Left lung (tissue), 10 donors: ENCODE results near the gene ENPP5. TPM values are rescaled to one million over a fixed set of nuclear protein-coding genes. Genes with fewer than 3 reads are reported as not detected.
A peak's percentile ranks its signal among the peaks of the same experiment; 100 is the strongest.

Experiments used
- ATAC-seq: fragments of 200-7000 bp; cut with Tn5 transposase; one replicate; pipeline ENCODE4 v1.9.1; 2020; ENCODE audit warnings: moderate library complexity
- DNase-seq, 4 donors: peaks; one replicate each; pipeline ENCODE4 v3.0.0-alpha.2; 2013 to 2020
- H3K27ac ChIP-seq, 2 donors: fragments of 200-600 bp; sonication (generic) in 1 of 2; one replicate each; pipeline versions ENCODE4 v1.5.0 to v1.8.0; 2020 to 2021
- H3K27me3 ChIP-seq, 2 donors: fragments of 200-600 bp; sonication (generic) in 1 of 2; one replicate each; pipeline versions ENCODE4 v1.5.0 to v1.8.0; 2020 to 2021
- H3K36me3 ChIP-seq, 2 donors: fragments of 200-600 bp; sonication (generic) in 1 of 2; one replicate each; pipeline versions ENCODE4 v1.5.0 to v1.8.0; 2020 to 2021
- H3K4me1 ChIP-seq, 2 donors: fragments of 200-600 bp; one replicate each; pipeline ENCODE4 v1.8.0; 2021
- H3K4me3 ChIP-seq, 2 donors: fragments of 200-600 bp; sonication (generic) in 1 of 2; one replicate each; pipeline versions ENCODE4 v1.5.0 to v1.8.0; 2020 to 2021; ENCODE audit warnings: mild to moderate bottlenecking in 1 of 2
- H3K9me3 ChIP-seq, 2 donors: fragments of 200-600 bp; sonication (generic) in 1 of 2; one replicate each; pipeline versions ENCODE4 v1.5.0 to v1.8.0; 2020 to 2021
- intact Hi-C, 2 donors: fragments of 100-400 bp; cut with DNase I; formaldehyde crosslinking; loops; one replicate each; pipeline versions ENCODE4 v1.11.2 to v1.14.2; 2022
- polyA plus RNA-seq, 6 donors: library from polyadenylated mRNA; unstranded; fragments of 120-200 nt; gene quantifications; one replicate each; pipeline ENCODE4 v1.2.1, GENCODE V29; 2013; ENCODE audit not compliant: insufficient read length in 6 of 6
- total RNA-seq, 2 donors: library from RNA; stranded (reverse); fragmentation: NEBNext Ultra II Directional; extraction: Animal tissue kit (Norgen Biotek cat#: 25700); gene quantifications; one replicate each; pipeline ENCODE4 v1.2.1, GENCODE V29; 2021
- TF ChIP-seq, protein P1 (sequence below), 2 donors: fragments of 200-600 bp; sonication (generic) in 1 of 2; IDR thresholded peaks; one replicate each; pipeline versions ENCODE4 v1.5.0 to v1.8.0; 2021; ENCODE audit warnings: antibody characterized with exemption in 2 of 2
- donor health status: DM: no; HTN: yes; CAD: no.
- donor health status: DM: no; HTN: no; CAD: no.

Gene ENPP5
- total and polyA plus RNA-seq, 8 donors = 7.7 to 17.1 (median 10.7) TPM

DNA sequence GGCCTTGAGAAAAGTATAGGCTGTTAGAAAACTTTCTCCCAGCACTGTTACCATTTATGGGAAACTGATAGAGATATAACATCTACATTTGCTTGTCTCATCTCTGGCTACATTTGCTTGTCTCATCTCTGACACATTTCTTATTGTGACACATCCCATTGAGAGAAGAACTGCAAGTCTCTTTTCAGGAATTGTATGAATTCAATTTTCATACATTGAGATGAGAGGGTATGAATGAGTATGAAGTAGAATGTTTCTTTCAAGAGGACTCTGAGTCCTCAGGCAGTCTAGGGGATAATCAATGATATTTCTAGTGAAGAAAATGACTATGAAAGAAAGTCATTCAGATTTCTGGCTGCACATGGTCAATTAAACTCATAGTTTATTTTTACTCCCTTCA lies 37.5 kb upstream of the ENPP5 start:
- Histone ChIP-seq H3K27ac (no peak overlapping the region), H3K4me1 (no peaks in the 10 kb centered on the region), H3K4me3 (no peak overlapping the region), H3K36me3 (no peaks in the 10 kb centered on the region), H3K9me3 (no peaks in the 10 kb centered on the region), H3K27me3 (no peaks in the 10 kb centered on the region)
- intact Hi-C loops = no loop called here
- ATAC-seq (no peak), DNase-seq (no peak)
- TF ChIP-seq, protein P1, sequence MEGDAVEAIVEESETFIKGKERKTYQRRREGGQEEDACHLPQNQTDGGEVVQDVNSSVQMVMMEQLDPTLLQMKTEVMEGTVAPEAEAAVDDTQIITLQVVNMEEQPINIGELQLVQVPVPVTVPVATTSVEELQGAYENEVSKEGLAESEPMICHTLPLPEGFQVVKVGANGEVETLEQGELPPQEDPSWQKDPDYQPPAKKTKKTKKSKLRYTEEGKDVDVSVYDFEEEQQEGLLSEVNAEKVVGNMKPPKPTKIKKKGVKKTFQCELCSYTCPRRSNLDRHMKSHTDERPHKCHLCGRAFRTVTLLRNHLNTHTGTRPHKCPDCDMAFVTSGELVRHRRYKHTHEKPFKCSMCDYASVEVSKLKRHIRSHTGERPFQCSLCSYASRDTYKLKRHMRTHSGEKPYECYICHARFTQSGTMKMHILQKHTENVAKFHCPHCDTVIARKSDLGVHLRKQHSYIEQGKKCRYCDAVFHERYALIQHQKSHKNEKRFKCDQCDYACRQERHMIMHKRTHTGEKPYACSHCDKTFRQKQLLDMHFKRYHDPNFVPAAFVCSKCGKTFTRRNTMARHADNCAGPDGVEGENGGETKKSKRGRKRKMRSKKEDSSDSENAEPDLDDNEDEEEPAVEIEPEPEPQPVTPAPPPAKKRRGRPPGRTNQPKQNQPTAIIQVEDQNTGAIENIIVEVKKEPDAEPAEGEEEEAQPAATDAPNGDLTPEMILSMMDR (IDR thresholded peaks at IDR 0.05) = no peak

DNA sequence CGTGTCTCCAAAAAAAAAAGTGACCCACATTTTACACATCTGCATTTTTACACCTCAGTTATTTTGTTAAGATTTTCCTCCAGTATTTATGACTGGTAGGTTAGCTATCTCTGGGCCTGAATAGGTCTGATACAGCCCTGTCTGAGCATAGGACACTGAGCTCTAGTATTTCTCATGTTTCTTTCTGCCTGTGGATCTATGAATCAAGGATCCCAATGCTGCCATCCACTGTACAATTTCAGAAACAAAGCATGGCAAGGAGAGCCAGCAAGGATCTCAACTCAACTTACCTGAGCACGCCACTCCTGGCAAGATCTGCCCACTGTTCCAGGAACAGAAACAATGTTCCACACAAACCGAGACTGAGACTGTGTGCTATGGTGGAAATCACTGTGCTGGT lies 36.4 kb upstream of the ENPP5 start:
- no peak for ATAC-seq
- Histone ChIP-seq H3K4me3 (no peak overlapping the region), H3K9me3 (no peaks in the 10 kb centered on the region), H3K27me3 (no peaks in the 10 kb centered on the region), H3K27ac (no peak overlapping the region), H3K4me1 (no peaks in the 10 kb centered on the region), H3K36me3 (no peaks in the 10 kb centered on the region)
- intact Hi-C loops = no loop called here
- no peak for DNase-seq
- TF ChIP-seq, protein P1 (IDR thresholded peaks at IDR 0.05) = no peak

DNA sequence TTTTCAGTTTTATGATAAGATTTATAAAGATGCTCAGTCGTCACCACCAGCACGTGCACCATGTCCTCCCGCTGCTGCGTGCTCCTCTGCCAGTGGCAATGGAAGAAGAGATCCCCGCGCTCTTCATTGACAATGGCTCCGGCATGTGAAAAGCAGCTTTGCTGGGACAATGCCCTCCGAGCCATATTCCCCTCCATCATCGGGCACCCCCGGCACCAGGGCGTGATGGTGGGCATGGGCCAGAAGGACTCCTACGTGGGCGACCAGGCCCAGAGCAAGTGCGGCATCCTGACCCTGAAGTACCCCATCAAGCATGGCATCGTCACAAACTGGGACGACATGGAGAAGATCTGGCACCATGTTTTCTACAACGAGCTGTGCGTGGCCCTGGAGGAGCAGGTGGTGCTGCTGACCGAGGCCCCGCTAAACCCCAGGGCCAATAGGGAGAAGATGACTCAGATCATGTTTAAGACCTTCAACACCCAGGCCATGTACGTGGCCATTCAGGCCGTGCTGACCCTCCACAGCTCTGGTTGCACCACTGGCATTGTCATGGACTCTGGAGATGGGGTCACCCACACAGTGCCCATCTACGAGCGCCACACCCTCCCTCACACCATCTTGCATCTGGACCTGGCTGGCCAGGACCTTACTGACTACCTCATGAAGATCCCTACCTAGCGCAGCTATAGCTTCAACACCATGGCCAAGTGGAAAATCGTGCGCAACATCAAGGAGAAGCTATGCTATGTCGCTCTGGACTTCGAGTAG lies 34.3 kb upstream of the ENPP5 start:
- no peak overlapping the region for H3K4me3 ChIP-seq
- intact Hi-C loops = no loop called here
- ATAC-seq (no peak), DNase-seq (peak in 1 of 4 donors; percentile 27)
- H3K36me3 ChIP-seq = no peaks in the 10 kb centered on the region
- H3K27ac ChIP-seq = no peak overlapping the region
- no peaks in the 10 kb centered on the region for H3K4me1 ChIP-seq
- no peaks in the 10 kb centered on the region for H3K27me3 ChIP-seq
- no peaks in the 10 kb centered on the region for H3K9me3 ChIP-seq
- TF ChIP-seq, protein P1 (IDR thresholded peaks at IDR 0.05) = no peak

DNA sequence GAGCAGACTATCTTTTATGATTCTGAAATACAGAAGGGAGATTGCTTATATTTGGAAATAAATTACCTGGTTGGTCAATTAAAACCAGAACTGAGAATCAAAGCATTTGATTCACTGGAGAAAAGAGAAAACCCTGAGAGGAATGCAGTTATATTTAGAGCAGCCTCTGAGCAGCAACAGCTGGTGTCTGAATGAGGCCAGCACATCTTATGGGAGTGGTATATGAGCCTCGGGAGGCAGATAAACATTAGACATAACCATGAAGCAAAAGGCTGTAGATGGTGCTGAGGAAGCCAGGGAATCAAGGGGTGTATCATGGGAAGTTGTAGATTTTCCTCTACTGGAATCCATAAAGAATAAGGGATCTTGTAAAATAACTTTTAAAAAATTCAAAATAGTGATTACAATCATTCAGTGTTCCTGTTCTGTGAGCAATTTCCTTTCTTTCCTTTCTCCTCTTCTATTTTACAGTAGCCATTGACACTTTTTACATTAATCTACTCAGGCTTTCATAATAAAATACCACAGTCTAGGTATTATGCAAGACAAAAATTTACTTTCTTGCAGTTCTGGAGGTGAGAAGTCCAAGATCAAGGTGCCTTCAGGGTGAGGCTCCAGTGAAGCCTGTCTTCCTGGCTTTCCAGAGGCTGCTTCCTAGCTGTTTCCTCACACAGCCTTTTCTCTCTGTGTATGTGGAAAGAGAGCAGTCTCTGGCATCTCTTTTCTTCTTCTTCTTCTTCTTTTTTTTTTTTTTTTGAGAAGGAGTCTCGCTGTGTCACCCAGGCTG lies 32.8 kb upstream of the ENPP5 start:
- DNase-seq (peak in 2 of 4 donors; percentile 53 to 73), ATAC-seq (no peak)
- intact Hi-C loops = no loop called here
- Histone ChIP-seq H3K4me1 (no peaks in the 10 kb centered on the region), H3K4me3 (no peak overlapping the region), H3K27ac (no peak overlapping the region), H3K27me3 (no peaks in the 10 kb centered on the region), H3K36me3 (no peaks in the 10 kb centered on the region), H3K9me3 (no peaks in the 10 kb centered on the region)
- TF ChIP-seq, protein P1 (IDR thresholded peaks at IDR 0.05) = no peak

DNA sequence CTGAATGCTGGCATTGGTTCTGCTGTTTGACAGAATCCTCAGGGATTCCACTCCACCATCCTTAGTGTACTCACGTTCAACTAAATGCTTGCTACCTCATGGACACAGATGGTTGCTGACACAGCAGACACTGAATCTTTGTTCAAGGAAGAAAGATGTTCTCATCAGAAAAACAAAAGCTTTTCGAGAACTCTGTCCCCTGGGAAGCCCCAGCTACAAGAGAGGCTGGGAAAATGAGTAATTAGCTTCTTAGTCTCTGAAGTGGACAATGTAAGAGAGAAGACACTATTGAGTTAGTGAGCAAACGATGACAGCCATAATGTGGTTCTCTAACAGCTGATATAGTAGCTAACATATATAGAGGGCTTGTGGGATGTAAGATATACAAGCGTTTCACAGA lies 30.9 kb upstream of the ENPP5 start:
- H3K27ac ChIP-seq = no peak overlapping the region
- no peak for DNase-seq
- H3K36me3 ChIP-seq = no peaks in the 10 kb centered on the region
- H3K9me3 ChIP-seq = no peaks in the 10 kb centered on the region
- no peak for ATAC-seq
- H3K27me3 ChIP-seq = no peaks in the 10 kb centered on the region
- H3K4me3 ChIP-seq = no peak overlapping the region
- intact Hi-C loops = no loop called here
- no peaks in the 10 kb centered on the region for H3K4me1 ChIP-seq
- TF ChIP-seq, protein P1 (IDR thresholded peaks at IDR 0.05) = no peak
